OCI-LY1 (cell line): ENCODE results near the gene IRGM.
"Not testable (repeated sequence)": the region's sequence is repeated elsewhere in the genome, so short reads cannot be mapped to it uniquely, and the experiment has no call there.

Experiments used
- CTCF ChIP-seq: fragments of 200-600 bp; sonication (generic), shearing (Covaris generic); IDR thresholded peaks from 2 replicates; pipeline ENCODE4 v1.5.1; 2017; ENCODE audit warnings: mild to moderate bottlenecking, antibody characterized with exemption, low read length, moderate library complexity, mixed read lengths
- EZH2 ChIP-seq: fragments of 200-600 bp; sonication (generic), shearing (Covaris generic); IDR thresholded peaks from 2 replicates; pipeline ENCODE4 v1.8.0; 2017; ENCODE audit warnings: borderline replicate concordance, mixed run types, mild to moderate bottlenecking, antibody characterized with exemption, low read length, moderate library complexity, mixed read lengths

GRCh38 chr5:150831821-150832220 lies 14.5 kb upstream of the IRGM start:
- TF ChIP-seq CTCF, EZH2: not testable (repeated sequence)
